ENCODE results near the gene METRNL. TPM values are rescaled to one million over a fixed set of nuclear protein-coding genes. Genes with fewer than 3 reads are reported as not detected.
"Not testable (repeated sequence)": the region's sequence is repeated elsewhere in the genome, so short reads cannot be mapped to it uniquely, and the experiment has no call there.

Gene METRNL
- total RNA-seq, 1 experiment from 2014 or later: 58.7 TPM

- no peak for TF ChIP-seq EGR1 (IDR thresholded peaks at IDR 0.05; ENCODE audit: low read depth)
- TF ChIP-seq JUND (IDR thresholded peaks at IDR 0.05): no peak
- no peak overlapping the region for H2AFZ ChIP-seq (ENCODE audit: low read depth, low read length, poor library complexity, severe bottlenecking)
- H3K4me3 ChIP-seq (replicated peaks in 1 of 2; ENCODE audit: low read depth in 1 of 2, low read length in 2 of 2): no peak overlapping the region
- POLR2A ChIA-PET: no interaction called here
- RAD21 ChIA-PET (ENCODE audit: low non-redundant PET in 1 of 2, low total read pairs in 2 of 2, uncharacterized antibody in 2 of 2, unreplicated experiment in 2 of 2): no interaction called here
- DNase-seq (ENCODE audit: low read depth, low spot score) (no peak), ATAC-seq (no peak)
- no peaks in the 10 kb centered on the region for H3K36me3 ChIP-seq (ENCODE audit: control insufficient read depth in 1 of 2, insufficient read depth in 2 of 2, low read length in 2 of 2)
- peaks cover 28 to 43% of the 10 kb centered on the region in 2 experiments for H3K4me1 ChIP-seq (ENCODE audit: control insufficient read depth in 1 of 2, insufficient read depth in 2 of 2, low read length in 2 of 2)
- no peaks in the 10 kb centered on the region for H3K9me3 ChIP-seq (ENCODE audit: control insufficient read depth in 1 of 2, insufficient read depth in 1 of 2, low read depth in 1 of 2, low read length in 2 of 2)
- no peaks in the 10 kb centered on the region for H3K9me2 ChIP-seq (ENCODE audit: insufficient read depth)
- H3K79me2 ChIP-seq (ENCODE audit: insufficient read depth, low read length): peaks cover 5% of the 10 kb centered on the region; the same call in 1 of the 2 replicates
- H3K4me2 ChIP-seq (ENCODE audit: low read length): no peak overlapping the region
- no peaks in the 10 kb centered on the region for H4K20me1 ChIP-seq (ENCODE audit: insufficient read depth)
- intact Hi-C loops (cut with micrococcal nuclease): no loop called here
- H3K27ac ChIP-seq (ENCODE audit: low read depth, low read length): no peak overlapping the region
- H3K9ac ChIP-seq (ENCODE audit: low read length): no peak overlapping the region
- H3K27me3 ChIP-seq (ENCODE audit: insufficient read depth, low read length): no peaks in the 10 kb centered on the region
- no TSS peak for BruUV-seq (replicated peaks)
- CTCF ChIA-PET: no interaction called here
These were observed 25.5 kb upstream of the METRNL start for GRCh38 chr17:83053739-83054451.

DNA sequence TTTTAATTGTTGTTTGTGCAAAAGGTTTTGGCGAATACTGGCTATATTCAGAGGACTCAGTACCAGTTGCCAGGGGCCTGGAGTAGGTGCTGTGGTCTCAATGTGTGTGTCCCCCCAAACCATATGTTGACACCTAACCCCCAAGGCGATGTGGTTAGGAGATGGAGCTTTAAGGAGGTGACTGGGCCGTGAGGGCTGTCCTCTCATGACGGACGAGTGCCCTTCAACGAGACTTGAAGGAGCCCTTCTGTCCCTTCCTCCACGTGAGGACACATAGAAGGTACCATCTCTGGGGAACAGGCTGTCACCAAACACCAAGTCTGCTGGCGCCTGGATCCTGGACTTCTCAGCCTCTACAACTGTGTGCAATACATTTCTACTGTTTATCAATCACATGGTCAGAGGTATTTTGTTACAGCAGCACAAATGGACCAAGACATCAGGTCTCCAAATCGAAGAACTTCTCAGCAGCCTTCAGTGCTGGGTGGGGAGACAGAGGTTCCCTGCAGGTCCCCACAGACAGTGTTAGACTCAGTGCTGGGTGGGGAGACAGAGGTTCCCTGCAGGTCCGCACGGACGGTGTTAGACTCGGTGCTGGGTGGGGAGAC, 24.8 kb upstream of the METRNL start:
- no peak for DNase-seq (ENCODE audit: low read depth, low spot score)

GRCh38 chr17:83055176-83055575, 24.2 kb upstream of the METRNL start:
- RAD21 ChIA-PET (ENCODE audit: low non-redundant PET in 1 of 2, low total read pairs in 2 of 2, uncharacterized antibody in 2 of 2, unreplicated experiment in 2 of 2): not testable (repeated sequence)

More for the DNA sequence above, 24.8 kb upstream of the METRNL start:
- Histone ChIP-seq H2AFZ (ENCODE audit: low read depth, low read length, poor library complexity, severe bottlenecking) (no peak overlapping the region), H3K27me3 (ENCODE audit: insufficient read depth, low read length) (no peaks in the 10 kb centered on the region), H3K9me2 (ENCODE audit: insufficient read depth) (no peaks in the 10 kb centered on the region), H3K79me2 (ENCODE audit: insufficient read depth, low read length) (peaks cover 5% of the 10 kb centered on the region; the same call in 1 of the 2 replicates), H3K36me3 (ENCODE audit: control insufficient read depth in 1 of 2, insufficient read depth in 2 of 2, low read length in 2 of 2) (no peaks in the 10 kb centered on the region), H3K4me3 (replicated peaks in 1 of 2; ENCODE audit: low read depth in 1 of 2, low read length in 2 of 2) (no peak overlapping the region), H4K20me1 (ENCODE audit: insufficient read depth) (no peaks in the 10 kb centered on the region), H3K4me1 (ENCODE audit: control insufficient read depth in 1 of 2, insufficient read depth in 2 of 2, low read length in 2 of 2) (peaks cover 22 to 36% of the 10 kb centered on the region in 2 experiments), H3K9me3 (ENCODE audit: control insufficient read depth in 1 of 2, insufficient read depth in 1 of 2, low read depth in 1 of 2, low read length in 2 of 2) (no peaks in the 10 kb centered on the region), H3K9ac (ENCODE audit: low read length) (no peak overlapping the region), H3K27ac (ENCODE audit: low read depth, low read length) (no peak overlapping the region), H3K4me2 (ENCODE audit: low read length) (no peak overlapping the region)
- CTCF ChIA-PET: no interaction called here
- intact Hi-C loops (cut with micrococcal nuclease): no loop called here
- no peak for ATAC-seq
- TF ChIP-seq SP1 (IDR thresholded peaks at IDR 0.05; ENCODE audit: low read depth): no peak
- TF ChIP-seq MAX (IDR thresholded peaks at IDR 0.05): no peak
- TF ChIP-seq EGR1 (IDR thresholded peaks at IDR 0.05; ENCODE audit: low read depth): no peak
- TF ChIP-seq CBX3 (IDR thresholded peaks at IDR 0.05; ENCODE audit: low read depth): no peak
- no peak for TF ChIP-seq ELF1 (IDR thresholded peaks at IDR 0.05; ENCODE audit: borderline replicate concordance, low read depth)
- no peak for TF ChIP-seq EZH2 (IDR thresholded peaks at IDR 0.05)
- RAD21 ChIA-PET (ENCODE audit: low non-redundant PET in 1 of 2, low total read pairs in 2 of 2, uncharacterized antibody in 2 of 2, unreplicated experiment in 2 of 2): no interaction called here
- no TSS peak for BruUV-seq (replicated peaks)
- POLR2A ChIA-PET: no interaction called here

More at GRCh38 chr17:83055176-83055575, 24.2 kb upstream of the METRNL start:
- H3K79me2 ChIP-seq (ENCODE audit: insufficient read depth, low read length); H3K36me3 ChIP-seq (ENCODE audit: control insufficient read depth in 1 of 2, insufficient read depth in 2 of 2, low read length in 2 of 2); H3K9ac ChIP-seq (ENCODE audit: low read length); POLR2A ChIA-PET; intact Hi-C loops (cut with micrococcal nuclease); H2AFZ ChIP-seq (ENCODE audit: low read depth, low read length, poor library complexity, severe bottlenecking); H3K4me2 ChIP-seq (ENCODE audit: low read length); ATAC-seq; CTCF ChIA-PET; BruUV-seq (replicated peaks); H3K27me3 ChIP-seq (ENCODE audit: insufficient read depth, low read length); H3K9me3 ChIP-seq (ENCODE audit: control insufficient read depth in 1 of 2, insufficient read depth in 1 of 2, low read depth in 1 of 2, low read length in 2 of 2); DNase-seq (ENCODE audit: low read depth, low spot score); H3K4me3 ChIP-seq (replicated peaks in 1 of 2; ENCODE audit: low read depth in 1 of 2, low read length in 2 of 2); H3K9me2 ChIP-seq (ENCODE audit: insufficient read depth); H4K20me1 ChIP-seq (ENCODE audit: insufficient read depth); H3K27ac ChIP-seq (ENCODE audit: low read depth, low read length): not testable (repeated sequence)
- H3K4me1 ChIP-seq (ENCODE audit: control insufficient read depth in 1 of 2, insufficient read depth in 2 of 2, low read length in 2 of 2): peaks cover 18 to 30% of the 10 kb centered on the region in 2 experiments
